Measurements from ENCODE around the gene ABCC8. TPM values are rescaled to one million over a fixed set of nuclear protein-coding genes. Genes with fewer than 3 reads are reported as not detected.

ABCC8 gene
- total and polyA plus RNA-seq, 2 experiments from 2014 or later = 2.0 to 3.4 TPM

GRCh38 chr11:17524221-17524620 is 47.6 kb upstream of the ABCC8 start (continued):
- TF ChIP-seq ZNF462 (CRISPR knock-in tag; IDR thresholded peaks at IDR 0.05) (no peak), CREB1 (CRISPR knock-in tag; IDR thresholded peaks at IDR 0.05; ENCODE audit: low read depth) (no peak), EZH2phosphoT487 (IDR thresholded peaks at IDR 0.05; ENCODE audit: unreplicated experiment) (no peak), EZH2 (IDR thresholded peaks at IDR 0.05; ENCODE audit: low read depth, unreplicated experiment) (no peak)
- TF ChIP-seq, protein P1, sequence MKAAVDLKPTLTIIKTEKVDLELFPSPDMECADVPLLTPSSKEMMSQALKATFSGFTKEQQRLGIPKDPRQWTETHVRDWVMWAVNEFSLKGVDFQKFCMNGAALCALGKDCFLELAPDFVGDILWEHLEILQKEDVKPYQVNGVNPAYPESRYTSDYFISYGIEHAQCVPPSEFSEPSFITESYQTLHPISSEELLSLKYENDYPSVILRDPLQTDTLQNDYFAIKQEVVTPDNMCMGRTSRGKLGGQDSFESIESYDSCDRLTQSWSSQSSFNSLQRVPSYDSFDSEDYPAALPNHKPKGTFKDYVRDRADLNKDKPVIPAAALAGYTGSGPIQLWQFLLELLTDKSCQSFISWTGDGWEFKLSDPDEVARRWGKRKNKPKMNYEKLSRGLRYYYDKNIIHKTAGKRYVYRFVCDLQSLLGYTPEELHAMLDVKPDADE (IDR thresholded peaks at IDR 0.05) = no peak

GRCh38 chr11:17522655-17523054 is 46.0 kb upstream of the ABCC8 start:
- Histone ChIP-seq H3K4me3 (no peak overlapping the region), H3K79me2 (replicated peaks; ENCODE audit: insufficient read depth) (no peaks in the 10 kb centered on the region), H3F3A (replicated peaks; ENCODE audit: low read depth) (no peaks in the 10 kb centered on the region), H2AFZ (no peak overlapping the region), H3K27ac (ENCODE audit: low read depth) (no peak overlapping the region), H3K4me2 (no peak overlapping the region), H3K9me2 (ENCODE audit: insufficient read depth) (0 out of 2 replicates have a peak, but pooled peaks cover 5% of the 10 kb centered on the region), H3K36me3 (ENCODE audit: insufficient read depth) (no peaks in the 10 kb centered on the region), H3K27me3 (ENCODE audit: insufficient read depth) (no peaks in the 10 kb centered on the region), H4K20me1 (replicated peaks; ENCODE audit: insufficient read depth) (no peaks in the 10 kb centered on the region), H3K4me1 (ENCODE audit: insufficient read depth) (peaks cover 14% of the 10 kb centered on the region; the same call in 1 of the 2 replicates)
- ATAC-seq (no peak), DNase-seq (ENCODE audit: low spot score) (no peak)
- Mint-ChIP-seq H3K4me3 (no peak overlapping the region), H3K27me3 (ENCODE audit: insufficient read depth, low read depth, poor library complexity) (peaks cover 10% of the 10 kb centered on the region), H3K36me3 (ENCODE audit: low read depth) (peaks cover 5% of the 10 kb centered on the region; the same call in 2 of the 3 replicates), H3K4me1 (peaks cover 18% of the 10 kb centered on the region), H3K9me3 (no peaks in the 10 kb centered on the region; the same call in 2 of the 3 replicates), H3K27ac (no peak overlapping the region)
- no peak for TF ChIP-seq EZH2 (IDR thresholded peaks at IDR 0.05; ENCODE audit: low read depth, unreplicated experiment)
- no peak for TF ChIP-seq ZNF462 (CRISPR knock-in tag; IDR thresholded peaks at IDR 0.05)
